HG03060 (cell line): ENCODE results near the gene RNF220.

Experiments used
- ATAC-seq: cut with Tn5 transposase; IDR thresholded peaks from one replicate; pipeline ENCODE4 v1.9.1; 2021; ENCODE audit warnings: low read depth, moderate number of reproducible peaks; ENCODE audit not compliant: unreplicated experiment

The RNF220 gene

GRCh38 chr1:44425341-44426082 lies 20.5 kb downstream of the RNF220 start:
- ATAC-seq: no peak

DNA sequence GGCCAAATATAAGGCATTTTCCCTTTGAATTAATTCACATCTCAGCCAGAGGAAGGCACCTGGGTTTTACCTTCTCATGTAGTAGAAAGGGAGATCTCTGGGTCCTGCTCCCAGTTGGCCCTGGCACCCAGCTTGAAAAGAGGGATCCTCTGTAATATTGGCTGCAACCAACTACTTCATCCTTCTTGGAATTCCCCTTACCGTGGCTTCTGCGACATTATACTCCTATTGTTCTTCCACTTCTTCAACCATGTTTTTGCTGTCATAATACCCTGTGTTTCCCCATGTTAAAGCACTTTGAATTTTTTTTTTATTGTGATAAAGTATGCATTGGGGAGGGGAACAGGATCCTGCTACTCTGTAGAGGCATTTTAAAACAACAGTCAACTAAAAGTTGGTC lies 26.8 kb downstream of the RNF220 start:
- no peak for ATAC-seq

GRCh38 chr1:44433209-44433608 lies 28.2 kb downstream of the RNF220 start:
- no peak for ATAC-seq

DNA sequence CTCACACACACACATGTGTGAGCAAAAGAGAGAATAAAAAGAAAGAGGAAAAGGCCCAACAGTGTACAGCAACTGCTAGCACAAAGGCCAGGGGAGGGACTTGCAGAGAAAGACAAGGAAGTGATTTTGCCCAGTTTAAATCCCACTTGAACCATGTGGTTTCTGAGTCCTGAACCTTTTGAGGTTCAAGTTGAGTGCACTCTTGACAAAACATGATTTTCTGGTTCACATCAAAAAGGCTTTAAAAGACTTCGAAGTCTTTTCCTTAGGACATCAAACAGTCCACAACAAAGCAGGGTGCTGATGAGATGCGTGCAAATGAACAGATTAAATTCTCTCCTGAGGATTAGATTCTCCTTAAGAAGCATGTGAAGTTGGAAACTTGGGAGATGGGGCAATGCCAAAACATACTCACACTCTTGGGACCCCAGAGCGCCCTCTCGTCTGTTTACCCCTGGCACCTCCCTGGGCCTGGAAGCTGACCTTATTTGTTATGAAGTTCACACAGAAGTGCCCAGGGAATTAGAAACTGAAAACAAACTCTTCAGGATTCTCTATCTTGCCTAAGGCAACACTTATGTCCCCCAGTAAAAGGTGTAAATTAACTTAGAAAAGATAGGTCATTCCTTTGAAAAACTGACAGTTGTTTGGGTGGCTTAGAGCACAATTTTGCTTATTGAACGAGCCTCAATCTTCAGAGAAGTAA lies 31.5 kb downstream of the RNF220 start:
- no peak for ATAC-seq

DNA sequence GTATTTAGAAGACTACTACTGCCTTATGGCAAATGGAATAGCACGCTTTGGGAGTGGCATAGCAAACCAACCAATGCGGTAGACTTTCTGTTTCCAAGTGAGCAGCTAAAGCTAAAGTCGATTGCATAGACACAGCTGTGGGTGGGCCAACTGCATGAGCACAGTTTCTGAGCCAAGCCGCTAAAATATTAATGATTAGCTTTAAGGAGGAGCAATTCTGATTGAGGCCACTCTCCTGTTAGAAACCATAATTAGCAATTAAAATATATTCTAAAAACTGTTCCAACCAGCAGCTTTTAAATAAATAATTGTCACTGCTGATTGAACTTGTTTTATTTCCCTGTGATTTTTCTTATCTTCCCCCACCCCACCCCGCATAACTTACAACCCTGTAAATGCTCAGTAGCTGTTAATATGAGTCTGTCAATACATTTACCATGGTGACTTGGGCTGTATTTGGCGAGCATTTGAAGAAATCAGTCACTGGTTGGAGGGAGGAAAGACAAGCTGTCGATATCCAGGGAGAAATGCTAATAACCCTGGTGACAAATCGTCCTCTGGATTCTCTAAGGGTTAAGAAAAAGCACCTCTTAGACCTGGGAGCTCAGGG lies 32.2 kb downstream of the RNF220 start:
- ATAC-seq: no peak

DNA sequence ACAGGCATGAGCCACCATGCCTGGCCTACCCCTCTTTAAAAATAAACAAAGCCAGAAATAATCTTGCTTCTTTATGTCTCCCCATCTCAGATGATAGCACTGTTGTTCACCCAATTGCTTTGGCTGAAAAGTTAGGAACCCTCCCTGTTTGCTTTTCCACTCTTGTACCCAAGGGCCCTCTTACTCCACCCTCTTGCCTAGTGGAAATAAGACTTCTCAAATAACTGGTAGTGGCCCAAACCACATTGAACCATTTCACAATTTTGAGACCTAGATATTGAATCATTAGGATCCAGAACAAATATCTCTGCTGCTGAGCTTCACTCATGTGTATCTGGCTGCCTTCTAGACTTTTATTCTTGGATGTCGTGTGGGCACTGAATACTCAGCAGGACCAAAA lies 37.7 kb downstream of the RNF220 start:
- ATAC-seq: no peak

DNA sequence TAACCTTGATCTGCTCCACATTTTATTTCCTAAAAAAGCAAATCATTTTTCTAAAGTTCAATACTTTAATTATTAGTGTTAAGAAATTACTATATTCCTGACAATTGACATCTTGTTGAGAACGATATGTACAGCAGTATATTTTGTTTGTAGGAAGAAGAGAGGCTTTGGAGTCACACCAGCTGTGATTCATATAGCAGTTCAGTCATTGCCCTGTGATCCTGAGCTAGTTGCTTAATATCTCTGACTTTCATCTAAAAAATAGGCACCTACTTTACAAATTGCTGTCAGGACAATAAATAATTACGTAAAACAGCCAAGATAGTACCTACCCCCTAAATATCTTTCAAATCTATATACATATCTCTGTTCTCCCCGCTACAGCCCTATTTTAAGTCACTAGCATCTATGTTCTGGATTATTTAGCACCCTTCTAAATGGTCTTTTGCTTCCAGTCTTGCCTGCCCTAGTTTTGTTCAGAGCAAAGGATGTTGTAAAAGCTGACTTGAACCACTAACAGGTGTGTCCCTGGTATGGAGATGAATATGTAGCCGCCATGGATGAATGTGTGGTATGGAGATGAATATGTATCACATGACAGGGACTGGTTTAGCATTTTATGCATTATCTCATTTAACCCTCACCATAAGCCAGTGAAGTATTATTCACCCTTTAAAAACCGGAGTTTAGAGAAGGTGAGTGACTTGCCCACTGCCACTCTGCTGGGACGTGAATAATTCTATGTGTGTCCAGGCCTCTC lies 42.2 kb downstream of the RNF220 start:
- ATAC-seq: no peak

- no peak for ATAC-seq
Measured at GRCh38 chr1:44453798-44454349, 48.8 kb downstream of the RNF220 start.

- no peak for ATAC-seq
Measured at GRCh38 chr1:44454704-44455103, 49.6 kb downstream of the RNF220 start.

- no peak for ATAC-seq
Measured at GRCh38 chr1:44460107-44460882, 55.2 kb downstream of the RNF220 start.

- no peak for ATAC-seq
Measured at GRCh38 chr1:44464361-44464760, 59.3 kb downstream of the RNF220 start.

GRCh38 chr1:44467566-44467965 lies 62.5 kb downstream of the RNF220 start:
- ATAC-seq: no peak

- no peak for ATAC-seq
Measured at GRCh38 chr1:44471911-44472453, 66.9 kb downstream of the RNF220 start.

- ATAC-seq: no peak
Measured at GRCh38 chr1:44472620-44473525, 67.8 kb downstream of the RNF220 start.

DNA sequence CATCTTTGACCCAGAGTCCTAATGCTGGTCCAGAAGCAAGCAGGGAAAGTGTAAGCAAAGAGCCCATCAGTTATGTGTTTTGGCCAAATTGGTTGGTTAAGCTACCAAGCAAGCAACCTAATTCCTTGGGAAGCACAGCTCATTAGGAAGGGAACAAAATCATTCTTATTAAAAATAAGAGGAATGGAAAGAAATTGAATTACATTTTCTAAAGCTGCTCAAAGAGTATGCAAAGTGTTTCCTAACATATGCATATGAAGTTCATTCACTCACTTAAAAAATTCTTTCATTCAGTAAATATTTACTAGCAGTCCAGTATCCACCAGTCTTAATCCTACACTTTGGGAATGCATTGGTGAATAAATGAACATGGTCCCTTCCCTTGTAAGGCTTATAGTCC lies 71.8 kb downstream of the RNF220 start:
- ATAC-seq: no peak

DNA sequence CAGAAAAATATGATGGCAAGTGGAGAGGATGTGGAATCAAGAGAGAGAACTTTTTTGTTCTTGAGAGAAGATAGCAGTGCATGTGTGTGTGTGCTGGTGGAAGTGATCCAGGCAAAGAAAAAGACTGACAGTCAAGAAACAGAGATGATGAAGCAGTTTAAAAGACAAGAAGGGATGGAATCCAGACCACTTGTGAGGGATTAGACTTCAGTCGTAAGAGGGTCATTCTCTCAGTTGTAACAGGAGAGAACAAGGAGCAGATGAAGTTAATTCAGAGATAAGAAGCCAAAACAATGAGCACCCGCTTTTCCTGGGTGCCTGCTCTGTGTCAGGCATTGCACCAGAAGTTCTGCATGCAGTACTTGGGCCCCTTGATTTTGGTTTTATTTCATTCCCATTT lies 76.6 kb downstream of the RNF220 start:
- ATAC-seq: no peak

DNA sequence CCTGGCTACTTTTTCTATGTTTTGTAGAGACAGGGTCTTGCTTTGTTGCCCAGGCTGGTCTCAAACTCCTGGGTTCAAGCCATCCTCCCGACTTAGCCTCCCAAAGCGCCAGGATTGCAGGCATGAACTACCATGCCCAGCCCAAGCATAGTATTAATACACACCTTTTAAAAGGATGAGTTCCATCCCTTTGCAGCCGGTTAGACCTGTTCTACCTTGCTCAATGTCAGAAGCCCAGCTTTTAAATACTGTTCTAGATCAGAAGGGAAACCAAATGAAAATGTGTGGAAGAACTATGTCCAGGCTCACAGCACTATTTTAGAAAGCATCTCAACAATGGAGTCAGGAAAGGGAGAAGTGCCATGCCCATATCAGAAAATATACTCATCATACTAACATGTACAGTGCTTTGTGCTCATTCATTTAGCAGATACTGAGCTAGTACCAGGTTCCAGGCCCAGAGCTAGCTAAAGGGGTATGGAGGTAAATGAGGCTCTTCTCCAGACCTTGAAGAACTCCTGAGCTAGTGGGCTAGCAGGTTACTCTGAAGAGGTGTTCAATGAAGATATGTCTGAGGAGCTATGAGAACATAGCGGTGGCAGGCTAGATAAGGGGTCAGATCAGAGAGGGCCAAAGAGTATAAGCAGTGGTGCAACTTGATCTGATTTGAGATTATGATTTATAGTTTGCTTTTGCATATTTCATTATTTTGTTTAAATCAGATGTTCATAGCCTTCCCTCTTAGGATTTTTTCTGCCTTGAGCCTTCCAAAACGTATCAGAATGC lies 78.2 kb downstream of the RNF220 start:
- ATAC-seq: no peak

DNA sequence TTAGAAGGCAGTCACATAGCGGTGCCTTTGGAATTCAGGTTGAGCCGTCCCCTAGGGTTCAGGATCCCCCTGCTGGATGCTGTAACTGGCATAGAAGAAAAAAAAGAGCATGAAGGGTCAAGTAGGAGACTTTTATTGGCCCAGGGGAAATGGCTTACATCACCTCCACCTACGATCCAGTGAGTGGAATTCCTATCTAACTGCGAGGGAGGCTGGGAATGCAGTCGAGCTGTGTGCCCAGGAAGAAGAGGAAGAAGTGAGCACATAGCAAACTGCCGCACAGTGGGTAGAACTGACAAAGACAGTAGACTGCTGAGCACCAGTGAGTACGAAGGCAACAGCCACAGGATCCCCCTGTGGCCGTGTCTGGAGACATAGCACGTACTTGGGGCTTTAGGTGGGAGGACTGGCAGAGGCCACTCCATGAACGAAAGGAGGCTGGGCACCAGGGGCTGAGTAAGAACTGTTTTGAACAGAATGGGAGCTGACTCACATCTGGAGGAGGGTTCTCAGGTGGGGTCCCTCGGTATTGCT lies 79.2 kb downstream of the RNF220 start:
- ATAC-seq: no peak
